IMR-90 (cell line): ENCODE measurements around the gene SPATA9. TPM values are rescaled to one million over a fixed set of nuclear protein-coding genes. Genes with fewer than 3 reads are reported as not detected.

Source experiments
- ATAC-seq: fragments of 200-7000 bp; cut with Tn5 transposase; 2 replicates; pipeline ENCODE4 v1.9.1; 2020; ENCODE audit warnings: low read depth, mild to moderate bottlenecking, moderate library complexity
- BruUV-seq: library from RNA; stranded (reverse); fragments of 400-500 nt; replicated peaks from 2 replicates; lab custom pipeline; 2021; lab: Mats Ljungman, UMichigan
- CTCF ChIA-PET: fragments of 300-600 bp; formaldehyde crosslinking; extraction: SDS; loops from one replicate; lab custom pipeline; 2021; ENCODE audit warnings: antibody characterized with exemption; lab: Yijun Ruan, JAX
- POLR2A ChIA-PET: fragments of 300-600 bp; sonication (Branson Sonifier 250); formaldehyde crosslinking; loops from one replicate; lab custom pipeline; 2022; ENCODE audit warnings: antibody characterized with exemption; ENCODE audit not compliant: unreplicated experiment; lab: Charles Lee
- DNase-seq: peaks from one replicate; pipeline ENCODE4 v3.0.0; 2013
- H2AFZ ChIP-seq: replicated peaks from 2 replicates; pipeline ENCODE3; 2013; ENCODE audit warnings: low read length, mild to moderate bottlenecking; ENCODE audit not compliant: poor library complexity
- H2AK5ac ChIP-seq: 2 replicates; pipeline ENCODE4 v1.6.1; 2013; ENCODE audit warnings: low read depth, low read length, inconsistent platforms
- H2AK9ac ChIP-seq: replicated peaks from 2 replicates; pipeline ENCODE3; 2013; ENCODE audit warnings: mild to moderate bottlenecking, low read depth, low read length, moderate library complexity; ENCODE audit not compliant: poor library complexity
- H2BK120ac ChIP-seq: 2 replicates; pipeline ENCODE4 v1.6.1; 2013; ENCODE audit warnings: low read depth, low read length, inconsistent platforms
- H2BK15ac ChIP-seq: 3 replicates; pipeline ENCODE4 v1.6.1; 2013; ENCODE audit warnings: low read depth, low read length, inconsistent platforms
- H2BK20ac ChIP-seq: 2 replicates; pipeline ENCODE4 v1.6.1; 2013; ENCODE audit warnings: low read depth, mild to moderate bottlenecking, inconsistent platforms, low read length, moderate library complexity
- H2BK5ac ChIP-seq: 2 replicates; pipeline ENCODE4 v1.6.1; 2013; ENCODE audit warnings: mild to moderate bottlenecking, low read depth, low read length, inconsistent platforms; ENCODE audit not compliant: poor library complexity, severe bottlenecking
- H3K14ac ChIP-seq: replicated peaks from 2 replicates; pipeline ENCODE4 v1.6.1; 2013; ENCODE audit warnings: low read depth, low read length, inconsistent platforms
- H3K18ac ChIP-seq: 2 replicates; pipeline ENCODE4 v1.6.1; 2013; ENCODE audit warnings: low read depth, low read length, control low read depth
- H3K23ac ChIP-seq: 2 replicates; pipeline ENCODE4 v1.6.1; 2013; ENCODE audit warnings: low read depth, low read length, inconsistent platforms
- H3K27ac ChIP-seq: 2 replicates; pipeline ENCODE4 v1.5.1; 2013; ENCODE audit warnings: mild to moderate bottlenecking, control low read depth, low read length; ENCODE audit not compliant: insufficient read depth
- H3K27me3 ChIP-seq: 2 replicates; pipeline ENCODE4 v1.6.1; 2013; ENCODE audit warnings: low read length; ENCODE audit not compliant: control insufficient read depth, insufficient read depth
- H3K36me3 ChIP-seq: 2 replicates; pipeline ENCODE4 v1.6.1; 2013; ENCODE audit warnings: low read length, mixed read lengths; ENCODE audit not compliant: control insufficient read depth, insufficient read depth
- H3K4ac ChIP-seq: 2 replicates; pipeline ENCODE4 v1.6.1; 2013; ENCODE audit warnings: low read depth, low read length, inconsistent platforms
- H3K4me1 ChIP-seq: 2 replicates; pipeline ENCODE4 v1.6.1; 2013; ENCODE audit warnings: low read length, mixed read lengths; ENCODE audit not compliant: control insufficient read depth, insufficient read depth
- H3K4me2 ChIP-seq: 2 replicates; pipeline ENCODE4 v1.6.1; 2013; ENCODE audit warnings: low read depth, mild to moderate bottlenecking, control low read depth, low read length, moderate library complexity
- H3K4me3 ChIP-seq: 2 replicates; pipeline ENCODE4 v1.5.1; 2013; ENCODE audit warnings: low read depth, mild to moderate bottlenecking, control low read depth, low read length, moderate library complexity; ENCODE audit not compliant: insufficient read depth
- H3K56ac ChIP-seq: 2 replicates; pipeline ENCODE4 v1.6.1; 2013; ENCODE audit warnings: low read length, inconsistent platforms; ENCODE audit not compliant: insufficient read depth; ENCODE audit errors: extremely low read depth
- H3K79me1 ChIP-seq, 2 experiments: 2 replicates each; pipeline ENCODE4 v1.6.1; 2013; ENCODE audit warnings: low read length in 2 of 2, inconsistent platforms in 1 of 2, low read depth in 1 of 2
- H3K9ac ChIP-seq: 2 replicates; pipeline ENCODE4 v1.6.1; 2013; ENCODE audit warnings: low read depth, low read length, control low read depth
- H3K9me1 ChIP-seq: 2 replicates; pipeline ENCODE4 v1.6.1; 2013; ENCODE audit warnings: low read length, inconsistent platforms; ENCODE audit not compliant: insufficient read depth
- H3K9me3 ChIP-seq: 2 replicates; pipeline ENCODE4 v1.6.1; 2013; ENCODE audit warnings: low read length; ENCODE audit not compliant: control insufficient read depth, insufficient read depth
- H4K20me1 ChIP-seq: 2 replicates; pipeline ENCODE4 v1.6.1; 2013; ENCODE audit warnings: low read length, inconsistent platforms; ENCODE audit not compliant: insufficient read depth
- H4K5ac ChIP-seq: 2 replicates; pipeline ENCODE4 v1.6.1; 2013; ENCODE audit warnings: mild to moderate bottlenecking, low read depth, low read length, control low read depth
- H4K8ac ChIP-seq, 2 experiments: 2 replicates each; pipeline ENCODE4 v1.6.1; 2013; ENCODE audit warnings: low read depth in 2 of 2, low read length in 2 of 2, control low read depth in 1 of 2, inconsistent platforms in 1 of 2
- H4K91ac ChIP-seq: 2 replicates; pipeline ENCODE4 v1.6.1; 2013; ENCODE audit warnings: low read depth, low read length, inconsistent platforms; ENCODE audit not compliant: insufficient read depth
- CEBPB ChIP-seq: IDR thresholded peaks from 2 replicates; pipeline ENCODE4 v1.6.1; 2012; ENCODE audit warnings: low read depth, low read length, improper control_type of control experiment
- CTCF ChIP-seq: conservative IDR thresholded peaks from 2 replicates; pipeline ENCODE4 v1.5.1; 2012; ENCODE audit warnings: mild to moderate bottlenecking, low read depth, low read length, improper control_type of control experiment
- FOS ChIP-seq: fragments of 150-350 bp; IDR thresholded peaks from 2 replicates; pipeline ENCODE4 v1.6.1; 2016; ENCODE audit warnings: low read depth, low read length
- MAFK ChIP-seq: IDR thresholded peaks from 2 replicates; pipeline ENCODE4 v1.6.1; 2012; ENCODE audit warnings: low read depth, low read length, improper control_type of control experiment
- MAZ ChIP-seq: IDR thresholded peaks from 2 replicates; pipeline ENCODE4 v1.6.1; 2012; ENCODE audit warnings: low read depth, mild to moderate bottlenecking, low read length, improper control_type of control experiment, moderate library complexity, borderline replicate concordance
- MXI1 ChIP-seq: IDR thresholded peaks from 2 replicates; pipeline ENCODE4 v1.6.1; 2012; ENCODE audit warnings: low read depth, mild to moderate bottlenecking, low read length, moderate library complexity, borderline replicate concordance
- NFE2L2 ChIP-seq: fragments of 150-350 bp; IDR thresholded peaks from 2 replicates; pipeline ENCODE4 v1.6.1; 2016; ENCODE audit warnings: low read depth, mild to moderate bottlenecking, low read length
- POLR2A ChIP-seq: IDR thresholded peaks from 2 replicates; pipeline ENCODE4 v1.6.1; 2012; ENCODE audit warnings: mild to moderate bottlenecking, low read depth, low read length
- RAD21 ChIP-seq: IDR thresholded peaks from 2 replicates; pipeline ENCODE4 v1.6.1; 2012; ENCODE audit warnings: low read length, improper control_type of control experiment
- RCOR1 ChIP-seq: IDR thresholded peaks from 2 replicates; pipeline ENCODE4 v1.6.1; 2012; ENCODE audit warnings: mild to moderate bottlenecking, low read length, improper control_type of control experiment; ENCODE audit not compliant: insufficient replicate concordance
- RFX5 ChIP-seq: IDR thresholded peaks from 2 replicates; pipeline ENCODE4 v1.8.0; 2012; ENCODE audit warnings: low read depth, mild to moderate bottlenecking, low read length, moderate library complexity
- SMC3 ChIP-seq: fragments of 150-350 bp; IDR thresholded peaks from 2 replicates; pipeline ENCODE4 v1.6.1; 2016; ENCODE audit warnings: low read depth, mild to moderate bottlenecking, antibody characterized with exemption, low read length, moderate library complexity
- USF2 ChIP-seq: fragments of 150-350 bp; IDR thresholded peaks from 2 replicates; pipeline ENCODE4 v1.6.1; 2017; ENCODE audit warnings: mild to moderate bottlenecking, antibody characterized with exemption, low read length, low read depth
- WGBS, 2 experiments: methylation state at CpG; one replicate each; pipeline versions ENCODE4 v1.1.5 to v1.1.7; 2013; ENCODE audit warnings: missing lambda C conversion rate in 2 of 2; ENCODE audit not compliant: insufficient read length in 1 of 2; ENCODE audit errors: extremely low coverage in 2 of 2; 5-methylcytosine and 5-hydroxymethylcytosine counted together
- dilution Hi-C: fragments of 300-500 bp; cut with HindIII; formaldehyde crosslinking; loops from one replicate; pipeline ENCODE4 v1.14.3; 2018; ENCODE audit warnings: low sequenced_read_pairs; ENCODE audit not compliant: unreplicated experiment
- in situ Hi-C: fragments of 300-500 bp; cut with MboI; formaldehyde crosslinking; loops from 3 replicates; pipeline ENCODE4 v1.14.3; 2019; ENCODE audit warnings: low sequenced_read_pairs, inconsistent platforms, mixed read lengths
- intact Hi-C: fragments of 100-400 bp; cut with micrococcal nuclease; formaldehyde crosslinking; loops from 2 replicates; pipeline ENCODE4 v1.10.0; 2022
- polyA plus RNA-seq, 3 experiments: library from polyadenylated mRNA; depleted of rRNA; stranded (reverse); fragments of >200 nt; gene quantifications; 2 replicates each; pipeline ENCODE4 v1.2.3, GENCODE V29; 2012; ENCODE audit warnings: low replicate concordance in 1 of 3
- total RNA-seq: library from RNA; depleted of rRNA; stranded (reverse); fragments of >200 nt; gene quantifications from 2 replicates; pipeline ENCODE4 v1.2.3, GENCODE V29; 2012

The SPATA9 gene
- total and polyA plus RNA-seq, 2 of the 4 experiments (the other 2 are of a cell fraction): 0.72 to 0.86 TPM

GRCh38 chr5:95627971-95628810 lies 54.6 kb downstream of the SPATA9 start (continued):
- no peak for TF ChIP-seq MAZ

DNA sequence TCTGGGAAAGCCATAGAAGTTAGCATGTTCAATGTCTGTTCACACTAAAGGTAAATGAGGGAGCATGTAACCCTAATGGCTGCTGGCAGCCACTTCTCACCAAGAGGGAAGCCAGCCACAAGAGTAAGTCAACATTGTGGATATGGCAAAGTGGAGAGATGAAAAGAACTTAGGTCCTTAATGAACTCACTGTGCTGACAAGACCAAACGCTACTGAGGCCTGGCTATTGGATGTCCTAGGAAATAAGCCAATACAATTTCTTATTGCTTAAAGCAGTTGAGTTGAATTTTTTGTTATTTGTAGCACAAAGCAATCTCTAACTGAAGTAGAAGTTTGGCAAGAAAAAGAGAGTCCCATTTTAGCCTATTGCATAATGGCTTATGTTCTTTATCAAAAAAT lies 56.1 kb downstream of the SPATA9 start:
- H4K91ac ChIP-seq: no peak overlapping the region
- 0 out of 2 replicates have a peak overlapping the region, but pooled peaks have one; percentile 1 for H3K4ac ChIP-seq
- intact Hi-C loops: no loop called here
- no peak overlapping the region for H3K27ac ChIP-seq
- WGBS, 2 experiments: no CpG with 5 or more reads among the region's 1 CpG
- no peak overlapping the region for H2BK5ac ChIP-seq
- no peak overlapping the region for H2BK20ac ChIP-seq
- H3K9me3 ChIP-seq: no peaks in the 10 kb centered on the region
- ChIA-PET POLR2A (no interaction called here), CTCF (no interaction called here)
- dilution Hi-C loops: no loop called here
- in situ Hi-C loops: loop anchor here (25.0 kb wide), 1 partner anchor 686 kb away; no protein-coding TSS in a partner anchor
- H3K14ac ChIP-seq: peak overlapping the region; percentile 16; the same call in 1 of the 2 replicates
- H3K56ac ChIP-seq: no peak overlapping the region
- H4K5ac ChIP-seq: no peak overlapping the region
- H3K9me1 ChIP-seq: no peaks in the 10 kb centered on the region; the same call in 1 of the 2 replicates
- no peak overlapping the region for H2AK5ac ChIP-seq
- no TSS peak for BruUV-seq
- H3K4me1 ChIP-seq: peaks cover 6% of the 10 kb centered on the region
- H3K23ac ChIP-seq: no peak overlapping the region
- no peaks in the 10 kb centered on the region for H3K79me1 ChIP-seq
- no peak overlapping the region for H2AFZ ChIP-seq
- no peaks in the 10 kb centered on the region for H3K27me3 ChIP-seq
- no peaks in the 10 kb centered on the region for H3K36me3 ChIP-seq
- ATAC-seq (no peak), DNase-seq (no peak)
- H3K18ac ChIP-seq: peak overlapping the region; percentile 67; the same call in 1 of the 2 replicates
- H2AK9ac ChIP-seq: no peak overlapping the region
- H4K20me1 ChIP-seq: no peaks in the 10 kb centered on the region
- no peak overlapping the region for H4K8ac ChIP-seq
- no peak overlapping the region for H3K4me3 ChIP-seq
- H3K9ac ChIP-seq: no peak overlapping the region
- H3K4me2 ChIP-seq: no peak overlapping the region
- H2BK120ac ChIP-seq: 0 out of 2 replicates have a peak overlapping the region, but pooled peaks have one; percentile 40
- H2BK15ac ChIP-seq: 0 out of 3 replicates have a peak overlapping the region, but pooled peaks have one; percentile 34
- TF ChIP-seq SMC3 (no peak), RFX5 (no peak), RAD21 (no peak), CEBPB (no peak), MXI1 (no peak), USF2 (no peak), MAFK (no peak), FOS (no peak), NFE2L2 (no peak), CTCF (no peak), POLR2A (no peak), RCOR1 (no peak)
